Measurements from ENCODE around the gene RTRAF. TPM values are rescaled to one million over a fixed set of nuclear protein-coding genes. Genes with fewer than 3 reads are reported as not detected.

RTRAF gene
- total and polyA plus RNA-seq, 4 donors = 21.6 to 119 (median 66.6) TPM

GRCh38 chr14:51981218-51981854 is 8.0 kb upstream of the RTRAF start:
- Histone ChIP-seq H3K4me1 (ENCODE audit: control insufficient read depth in 4 of 4, insufficient read depth in 4 of 4, low read length in 3 of 4) (peaks cover 0 to 5% (median 1%) of the 10 kb centered on the region in 4 donors), H3K36me3 (ENCODE audit: control insufficient read depth in 4 of 4, insufficient read depth in 3 of 4, low read depth in 1 of 4, low read length in 3 of 4) (no peaks in the 10 kb centered on the region), H3K4me3 (ENCODE audit: low read depth in 1 of 3, low read length in 3 of 3) (no peak overlapping the region), H3K27ac (ENCODE audit: low read depth in 1 of 2, low read length in 2 of 2) (no peak overlapping the region), H3K27me3 (ENCODE audit: control insufficient read depth in 4 of 4, insufficient read depth in 4 of 4, low read length in 3 of 4) (no peaks in the 10 kb centered on the region), H3K9ac (ENCODE audit: low read depth in 1 of 2, low read length in 2 of 2) (no peak overlapping the region), H3K9me3 (ENCODE audit: control insufficient read depth in 4 of 4, low read length in 3 of 4) (no peaks in the 10 kb centered on the region)
- 76% methylated on average over 4 of the region's 4 CpGs for WGBS
- no peak for TF ChIP-seq HNF4G (IDR thresholded peaks at IDR 0.05)
- TF ChIP-seq CTCF (IDR thresholded peaks at IDR 0.05; ENCODE audit: low read depth, low read length, missing input control) = no peak
- no peak for TF ChIP-seq EGR1 (IDR thresholded peaks at IDR 0.05; ENCODE audit: low read depth in 2 of 2)
- no peak for TF ChIP-seq NR2F2 (IDR thresholded peaks at IDR 0.05)
- no peak for TF ChIP-seq ATF3 (IDR thresholded peaks at IDR 0.05)
- no peak for TF ChIP-seq FOXA2 (IDR thresholded peaks at IDR 0.05)
- no peak for TF ChIP-seq REST (IDR thresholded peaks at IDR 0.05)
- TF ChIP-seq HNF4A (conservative IDR thresholded peaks at IDR 0.05) = no peak
- no peak for TF ChIP-seq GABPA (IDR thresholded peaks at IDR 0.05 in 1 of 2, conservative IDR thresholded peaks at IDR 0.05 in 1 of 2)
- TF ChIP-seq RAD21 (IDR thresholded peaks at IDR 0.05) = no peak
- no peak for TF ChIP-seq YY1 (IDR thresholded peaks at IDR 0.05)
- no peak for TF ChIP-seq RXRA (IDR thresholded peaks at IDR 0.05)
- no peak for TF ChIP-seq FOXA1 (IDR thresholded peaks at IDR 0.05)
- no peak for TF ChIP-seq MAX (IDR thresholded peaks at IDR 0.05)
- TF ChIP-seq TAF1 (conservative IDR thresholded peaks at IDR 0.05) = no peak
- TF ChIP-seq SP1 (IDR thresholded peaks at IDR 0.05) = no peak
- TF ChIP-seq ZBTB33 (IDR thresholded peaks at IDR 0.05) = no peak
- TF ChIP-seq JUND (IDR thresholded peaks at IDR 0.05) = no peak
- DNase-seq (ENCODE audit: low spot score) = no peak
